Esophagus muscularis mucosa (tissue), 3 donors: ENCODE data around the gene MPC2.

Experiments
- EP300 ChIP-seq: sonication (generic); formaldehyde crosslinking; IDR thresholded peaks from one replicate; pipeline ENCODE4 v1.6.1; 2017; ENCODE audit warnings: antibody characterized with exemption
- TF ChIP-seq, protein P1 (sequence below), 3 experiments: fragments of 200-600 bp in 2 of 3; fragments of 450-650 bp in 1 of 3; sonication (generic) in 2 of 3; IDR thresholded peaks; one replicate each; pipeline ENCODE4 v1.5.1; 2017 to 2019; ENCODE audit warnings: antibody characterized with exemption in 3 of 3, mild to moderate bottlenecking in 2 of 3, moderate library complexity in 1 of 3

DNA sequence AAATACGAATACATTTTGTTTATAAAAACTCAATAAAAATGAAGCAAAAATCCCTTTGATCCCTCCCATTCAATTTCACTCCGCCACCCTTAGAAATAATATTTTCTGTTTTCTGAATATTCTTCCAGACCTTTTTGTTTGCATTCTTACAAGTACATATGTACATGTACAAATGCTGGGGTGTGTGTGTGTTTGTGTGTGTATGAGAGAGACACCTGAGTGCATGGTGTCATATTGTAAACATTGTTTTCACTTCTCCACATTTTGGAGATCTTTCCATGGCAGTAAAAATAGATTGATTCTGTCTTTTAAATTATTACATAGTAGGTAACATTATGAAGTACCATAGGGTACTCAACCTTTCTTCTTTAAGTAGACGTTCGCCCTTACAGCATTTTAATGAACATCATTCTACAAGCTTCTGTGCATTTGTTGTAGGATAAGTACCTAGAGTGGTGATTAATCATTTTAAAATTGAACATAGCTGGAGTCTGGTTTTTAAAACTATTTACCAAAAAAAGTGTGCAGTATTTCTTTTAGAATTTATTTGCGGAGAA lies 1.3 kb upstream of the MPC2 start:
- TF ChIP-seq, protein P1, sequence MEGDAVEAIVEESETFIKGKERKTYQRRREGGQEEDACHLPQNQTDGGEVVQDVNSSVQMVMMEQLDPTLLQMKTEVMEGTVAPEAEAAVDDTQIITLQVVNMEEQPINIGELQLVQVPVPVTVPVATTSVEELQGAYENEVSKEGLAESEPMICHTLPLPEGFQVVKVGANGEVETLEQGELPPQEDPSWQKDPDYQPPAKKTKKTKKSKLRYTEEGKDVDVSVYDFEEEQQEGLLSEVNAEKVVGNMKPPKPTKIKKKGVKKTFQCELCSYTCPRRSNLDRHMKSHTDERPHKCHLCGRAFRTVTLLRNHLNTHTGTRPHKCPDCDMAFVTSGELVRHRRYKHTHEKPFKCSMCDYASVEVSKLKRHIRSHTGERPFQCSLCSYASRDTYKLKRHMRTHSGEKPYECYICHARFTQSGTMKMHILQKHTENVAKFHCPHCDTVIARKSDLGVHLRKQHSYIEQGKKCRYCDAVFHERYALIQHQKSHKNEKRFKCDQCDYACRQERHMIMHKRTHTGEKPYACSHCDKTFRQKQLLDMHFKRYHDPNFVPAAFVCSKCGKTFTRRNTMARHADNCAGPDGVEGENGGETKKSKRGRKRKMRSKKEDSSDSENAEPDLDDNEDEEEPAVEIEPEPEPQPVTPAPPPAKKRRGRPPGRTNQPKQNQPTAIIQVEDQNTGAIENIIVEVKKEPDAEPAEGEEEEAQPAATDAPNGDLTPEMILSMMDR (IDR thresholded peaks at IDR 0.05), result no peak
- no peak for TF ChIP-seq EP300
